Keratinocyte (primary cell): Measurements from ENCODE around the gene ETV3. TPM values are rescaled to one million over a fixed set of nuclear protein-coding genes. Genes with fewer than 3 reads are reported as not detected.

Experiments
- DNase-seq: peaks from one replicate; pipeline ENCODE4 v3.0.0-alpha.2; 2011; ENCODE audit warnings: low read depth, missing footprints, low spot score
- FAIRE-seq: peaks from 2 replicates; lab custom pipeline; 2011; peaks lifted over from hg19 to GRCh38; lab: Jason Lieb, UNC
- H2AFZ ChIP-seq: 2 replicates; pipeline ENCODE4 v1.6.0; 2012; ENCODE audit warnings: low read length, control low read depth, inconsistent platforms; ENCODE audit not compliant: control insufficient read depth
- H3K27ac ChIP-seq: 2 replicates; pipeline ENCODE4 v1.5.1; 2011; ENCODE audit warnings: low read length; ENCODE audit not compliant: control insufficient read depth, insufficient read depth
- H3K27me3 ChIP-seq: 3 replicates; pipeline ENCODE4 v1.6.0; 2011; ENCODE audit warnings: low read length; ENCODE audit not compliant: control insufficient read depth, insufficient read depth; ENCODE audit errors: extremely low read depth
- H3K36me3 ChIP-seq, 2 experiments: 2 replicates in 1 of 2; 3 replicates in 1 of 2; pipeline ENCODE4 v1.5.1; 2011; ENCODE audit warnings: low read length in 2 of 2, mild to moderate bottlenecking in 1 of 2; ENCODE audit not compliant: control insufficient read depth in 2 of 2, insufficient read depth in 2 of 2; ENCODE audit errors: extremely low read depth in 1 of 2
- H3K4me1 ChIP-seq: 3 replicates; pipeline ENCODE4 v1.5.1; 2011; ENCODE audit warnings: low read length; ENCODE audit not compliant: control insufficient read depth, insufficient read depth; ENCODE audit errors: extremely low read depth
- H3K4me2 ChIP-seq: 3 replicates; pipeline ENCODE4 v1.6.0; 2011; ENCODE audit warnings: low read depth, low read length; ENCODE audit not compliant: control insufficient read depth, insufficient read depth; ENCODE audit errors: extremely low read depth
- H3K4me3 ChIP-seq, 3 experiments: fragments of 200-600 bp in 1 of 3; sonication (generic) in 1 of 3; 2 replicates in 2 of 3; 3 replicates in 1 of 3; pipeline ENCODE4 v1.5.1; 2011 to 2016; ENCODE audit warnings: low read length in 3 of 3, mild to moderate bottlenecking in 3 of 3, control low read depth in 2 of 3, inconsistent platforms in 1 of 3, low read depth in 1 of 3, mixed read lengths in 1 of 3, mixed run types in 1 of 3, moderate library complexity in 1 of 3; ENCODE audit not compliant: control insufficient read depth in 2 of 3, insufficient read depth in 2 of 3; ENCODE audit errors: extremely low read depth in 1 of 3
- H3K79me2 ChIP-seq: 2 replicates; pipeline ENCODE4 v1.6.0; 2012; ENCODE audit warnings: low read length; ENCODE audit not compliant: control insufficient read depth, insufficient read depth
- H3K9ac ChIP-seq: 3 replicates; pipeline ENCODE4 v1.6.0; 2011; ENCODE audit warnings: low read length; ENCODE audit not compliant: control insufficient read depth, insufficient read depth; ENCODE audit errors: extremely low read depth
- H3K9me1 ChIP-seq: 3 replicates; pipeline ENCODE4 v1.6.0; 2011; ENCODE audit warnings: low read length; ENCODE audit not compliant: control insufficient read depth, insufficient read depth; ENCODE audit errors: extremely low read depth
- H3K9me3 ChIP-seq: 2 replicates; pipeline ENCODE4 v1.5.1; 2012; ENCODE audit warnings: low read depth, low read length; ENCODE audit not compliant: control insufficient read depth
- H4K20me1 ChIP-seq: 3 replicates; pipeline ENCODE4 v1.6.0; 2011; ENCODE audit warnings: low read length; ENCODE audit not compliant: control insufficient read depth, insufficient read depth; ENCODE audit errors: extremely low read depth
- EZH2 ChIP-seq: IDR thresholded peaks from one replicate; pipeline ENCODE4 v1.6.1; 2012; ENCODE audit warnings: inconsistent platforms, mild to moderate bottlenecking, low read length, moderate library complexity
- dilution Hi-C: fragments of 300-500 bp; cut with MboI; formaldehyde crosslinking; loops from one replicate; pipeline ENCODE4 v1.7.0; 2020; ENCODE audit warnings: low sequenced_read_pairs; ENCODE audit not compliant: extremely low pct_ligation_motif_present
- polyA plus RNA-seq, 5 experiments: library from polyadenylated mRNA; depleted of rRNA in 3 of 5; stranded (reverse) in 3 of 5; stranded (forward) in 1 of 5; unstranded in 1 of 5; fragments of >200 nt; gene quantifications; 1 replicate in 1 of 5; 2 replicates in 3 of 5; 3 replicates in 1 of 5; pipeline versions ENCODE4 v1.2.1 to v1.2.3, GENCODE V29; 2011 to 2012; ENCODE audit warnings: missing spikeins in 2 of 5, low read depth in 1 of 5, low replicate concordance in 1 of 5
- TF ChIP-seq, protein P1 (sequence below), 3 experiments: IDR thresholded peaks in 1 of 3; conservative IDR thresholded peaks in 1 of 3; optimal IDR thresholded peaks in 1 of 3; 2 replicates in 2 of 3; 3 replicates in 1 of 3; pipeline versions ENCODE3 to v1.5.1; 2011; ENCODE audit warnings: low read length in 3 of 3, mild to moderate bottlenecking in 3 of 3, moderate library complexity in 2 of 3, control low read depth in 1 of 3, inconsistent platforms in 1 of 3; ENCODE audit not compliant: insufficient read depth in 2 of 3; ENCODE audit errors: extremely low read depth in 1 of 3

The ETV3 gene
- polyA plus RNA-seq, 1 donor (not counting 4 experiments of a cell fraction or from before 2014, with no cell fraction given): 22.3 TPM

DNA sequence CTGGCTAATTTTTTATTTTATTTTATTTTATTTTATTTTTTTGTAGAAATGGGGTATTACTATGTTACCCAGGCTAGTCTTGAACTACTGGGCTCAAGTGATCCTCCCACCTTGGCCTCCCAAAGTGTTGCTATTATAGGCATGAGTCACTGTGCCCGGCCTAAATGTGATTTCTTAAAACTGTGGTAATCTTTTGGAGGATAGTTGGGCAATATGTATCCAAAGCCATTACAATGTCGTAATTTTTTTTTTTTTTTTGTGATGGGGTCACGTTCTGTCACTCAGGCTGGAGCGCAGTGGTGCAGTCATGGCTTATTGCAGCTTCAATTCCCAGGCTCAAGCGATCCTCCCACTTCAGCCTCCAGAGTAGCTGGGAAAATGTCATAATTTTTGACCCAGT, 52.8 kb downstream of the ETV3 start:
- TF ChIP-seq, protein P1, sequence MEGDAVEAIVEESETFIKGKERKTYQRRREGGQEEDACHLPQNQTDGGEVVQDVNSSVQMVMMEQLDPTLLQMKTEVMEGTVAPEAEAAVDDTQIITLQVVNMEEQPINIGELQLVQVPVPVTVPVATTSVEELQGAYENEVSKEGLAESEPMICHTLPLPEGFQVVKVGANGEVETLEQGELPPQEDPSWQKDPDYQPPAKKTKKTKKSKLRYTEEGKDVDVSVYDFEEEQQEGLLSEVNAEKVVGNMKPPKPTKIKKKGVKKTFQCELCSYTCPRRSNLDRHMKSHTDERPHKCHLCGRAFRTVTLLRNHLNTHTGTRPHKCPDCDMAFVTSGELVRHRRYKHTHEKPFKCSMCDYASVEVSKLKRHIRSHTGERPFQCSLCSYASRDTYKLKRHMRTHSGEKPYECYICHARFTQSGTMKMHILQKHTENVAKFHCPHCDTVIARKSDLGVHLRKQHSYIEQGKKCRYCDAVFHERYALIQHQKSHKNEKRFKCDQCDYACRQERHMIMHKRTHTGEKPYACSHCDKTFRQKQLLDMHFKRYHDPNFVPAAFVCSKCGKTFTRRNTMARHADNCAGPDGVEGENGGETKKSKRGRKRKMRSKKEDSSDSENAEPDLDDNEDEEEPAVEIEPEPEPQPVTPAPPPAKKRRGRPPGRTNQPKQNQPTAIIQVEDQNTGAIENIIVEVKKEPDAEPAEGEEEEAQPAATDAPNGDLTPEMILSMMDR (optimal IDR thresholded peaks at IDR 0.05 in 1 of 3, IDR thresholded peaks at IDR 0.05 in 1 of 3, conservative IDR thresholded peaks at IDR 0.05 in 1 of 3; ENCODE audit: extremely low read depth in 1 of 3, insufficient read depth in 2 of 3, low read length in 3 of 3): no peak
- TF ChIP-seq EZH2: no peak
- Histone ChIP-seq H2AFZ (no peak overlapping the region), H3K9me1 (no peaks in the 10 kb centered on the region), H3K79me2 (no peaks in the 10 kb centered on the region), H3K4me1 (peaks cover 2% of the 10 kb centered on the region), H3K27me3 (no peaks in the 10 kb centered on the region), H3K27ac (no peak overlapping the region), H3K4me3 (no peak overlapping the region), H3K36me3 (no peaks in the 10 kb centered on the region), H3K4me2 (no peak overlapping the region), H3K9me3 (no peaks in the 10 kb centered on the region), H4K20me1 (no peaks in the 10 kb centered on the region), H3K9ac (no peak overlapping the region)
- dilution Hi-C loops: no loop called here
- FAIRE-seq (no peak), DNase-seq (no peak)

DNA sequence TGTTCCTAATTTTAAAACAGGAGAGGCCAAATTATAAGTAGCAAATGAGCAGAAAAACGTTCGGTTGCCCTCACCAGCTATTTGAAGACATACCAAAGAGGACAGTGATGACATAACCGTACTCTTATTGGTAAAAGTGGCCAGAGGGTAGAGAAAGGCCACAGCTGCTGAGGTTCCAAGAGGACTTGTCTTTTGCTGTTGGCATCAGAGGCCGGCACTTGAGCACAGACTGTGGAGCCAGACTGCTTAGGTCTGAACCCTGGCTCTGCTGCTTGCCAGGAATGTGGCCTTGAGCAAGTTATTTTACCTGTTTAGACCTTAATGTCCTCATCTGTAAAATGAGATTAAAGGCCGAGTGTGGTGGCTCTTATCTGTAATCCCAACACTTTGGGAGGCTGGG, 53.5 kb downstream of the ETV3 start:
- no peaks in the 10 kb centered on the region for H3K9me1 ChIP-seq
- FAIRE-seq: no peak
- H3K9me3 ChIP-seq: no peaks in the 10 kb centered on the region
- no peak overlapping the region for H2AFZ ChIP-seq
- H3K4me3 ChIP-seq: no peak overlapping the region
- H3K4me2 ChIP-seq: no peak overlapping the region
- H4K20me1 ChIP-seq: no peaks in the 10 kb centered on the region
- H3K36me3 ChIP-seq: no peaks in the 10 kb centered on the region
- no peak overlapping the region for H3K27ac ChIP-seq
- no peak overlapping the region for H3K9ac ChIP-seq
- H3K79me2 ChIP-seq: no peaks in the 10 kb centered on the region
- no peak for TF ChIP-seq EZH2
- TF ChIP-seq, protein P1 (optimal IDR thresholded peaks at IDR 0.05 in 1 of 3, IDR thresholded peaks at IDR 0.05 in 1 of 3, conservative IDR thresholded peaks at IDR 0.05 in 1 of 3; ENCODE audit: extremely low read depth in 1 of 3, insufficient read depth in 2 of 3, low read length in 3 of 3): no peak
- no peaks in the 10 kb centered on the region for H3K27me3 ChIP-seq
- DNase-seq: no peak
- dilution Hi-C loops: no loop called here
- H3K4me1 ChIP-seq: no peaks in the 10 kb centered on the region
